IMR-90 (cell line): ENCODE results near the gene PCDHGA7.

Source experiments
- BHLHE40 ChIP-seq: fragments of 150-350 bp; IDR thresholded peaks from 2 replicates; pipeline ENCODE4 v1.6.1; 2016; ENCODE audit warnings: mild to moderate bottlenecking, low read depth, low read length
- CHD1 ChIP-seq: IDR thresholded peaks from 2 replicates; pipeline ENCODE4 v1.6.1; 2012; ENCODE audit warnings: low read depth, low read length, improper control_type of control experiment
- CTCF ChIP-seq: conservative IDR thresholded peaks from 2 replicates; pipeline ENCODE4 v1.5.1; 2012; ENCODE audit warnings: mild to moderate bottlenecking, low read depth, low read length, improper control_type of control experiment
- FOS ChIP-seq: fragments of 150-350 bp; IDR thresholded peaks from 2 replicates; pipeline ENCODE4 v1.6.1; 2016; ENCODE audit warnings: low read depth, low read length
- MXI1 ChIP-seq: IDR thresholded peaks from 2 replicates; pipeline ENCODE4 v1.6.1; 2012; ENCODE audit warnings: low read depth, mild to moderate bottlenecking, low read length, moderate library complexity, borderline replicate concordance
- NFE2L2 ChIP-seq: fragments of 150-350 bp; IDR thresholded peaks from 2 replicates; pipeline ENCODE4 v1.6.1; 2016; ENCODE audit warnings: low read depth, mild to moderate bottlenecking, low read length
- POLR2A ChIP-seq: IDR thresholded peaks from 2 replicates; pipeline ENCODE4 v1.6.1; 2012; ENCODE audit warnings: mild to moderate bottlenecking, low read depth, low read length
- RAD21 ChIP-seq: IDR thresholded peaks from 2 replicates; pipeline ENCODE4 v1.6.1; 2012; ENCODE audit warnings: low read length, improper control_type of control experiment
- RCOR1 ChIP-seq: IDR thresholded peaks from 2 replicates; pipeline ENCODE4 v1.6.1; 2012; ENCODE audit warnings: mild to moderate bottlenecking, low read length, improper control_type of control experiment; ENCODE audit not compliant: insufficient replicate concordance
- RFX5 ChIP-seq: IDR thresholded peaks from 2 replicates; pipeline ENCODE4 v1.8.0; 2012; ENCODE audit warnings: low read depth, mild to moderate bottlenecking, low read length, moderate library complexity
- SMC3 ChIP-seq: fragments of 150-350 bp; IDR thresholded peaks from 2 replicates; pipeline ENCODE4 v1.6.1; 2016; ENCODE audit warnings: low read depth, mild to moderate bottlenecking, antibody characterized with exemption, low read length, moderate library complexity
- USF2 ChIP-seq: fragments of 150-350 bp; IDR thresholded peaks from 2 replicates; pipeline ENCODE4 v1.6.1; 2017; ENCODE audit warnings: mild to moderate bottlenecking, antibody characterized with exemption, low read length, low read depth

- TF ChIP-seq RCOR1 (no peak), CTCF (no peak), POLR2A (no peak), RAD21 (no peak), MXI1 (no peak), USF2 (no peak), FOS (no peak), RFX5 (no peak), SMC3 (no peak), CHD1 (no peak), BHLHE40 (no peak), NFE2L2 (no peak)
These were observed 31.0 kb upstream of the PCDHGA7 start for GRCh38 chr5:141351591-141351990.
